GM18951 (cell line): ENCODE measurements around the gene MLC1.

Source experiments
- POLR2A ChIP-seq: IDR thresholded peaks from 4 replicates; pipeline ENCODE4 v1.6.1; 2011; ENCODE audit warnings: mild to moderate bottlenecking; ENCODE audit not compliant: insufficient read length, insufficient read depth; ENCODE audit errors: extremely low read depth
- in situ Hi-C: fragments of 300-500 bp; cut with MboI; formaldehyde crosslinking; loops from one replicate; pipeline ENCODE4 v1.12.0; 2022; ENCODE audit warnings: low sequenced_read_pairs, mixed read lengths, inconsistent platforms; ENCODE audit not compliant: unreplicated experiment

Gene MLC1

DNA sequence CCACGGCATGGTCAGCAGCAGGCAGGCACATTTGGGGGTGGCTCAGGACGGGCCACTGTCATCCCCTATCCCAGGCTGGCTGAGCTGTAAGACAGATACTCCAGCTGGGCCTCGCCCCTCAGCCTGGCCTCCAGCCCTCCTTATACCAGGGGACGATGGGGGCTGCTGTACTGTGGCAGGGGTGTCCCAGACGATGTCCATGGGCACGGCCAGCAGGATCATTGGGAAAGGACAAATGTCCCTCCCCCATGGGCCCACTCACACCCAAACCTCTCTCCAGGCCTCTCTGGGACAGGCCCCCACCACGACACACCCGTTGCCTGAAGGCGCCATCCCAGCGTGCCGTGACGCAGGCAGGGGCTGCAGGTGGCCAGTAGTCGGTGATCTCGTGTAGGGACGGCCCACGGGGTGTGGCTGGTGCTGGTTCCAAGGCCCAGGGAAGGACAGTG lies 71.1 kb downstream of the MLC1 start:
- no peak for TF ChIP-seq POLR2A
- in situ Hi-C loops = no loop called here

DNA sequence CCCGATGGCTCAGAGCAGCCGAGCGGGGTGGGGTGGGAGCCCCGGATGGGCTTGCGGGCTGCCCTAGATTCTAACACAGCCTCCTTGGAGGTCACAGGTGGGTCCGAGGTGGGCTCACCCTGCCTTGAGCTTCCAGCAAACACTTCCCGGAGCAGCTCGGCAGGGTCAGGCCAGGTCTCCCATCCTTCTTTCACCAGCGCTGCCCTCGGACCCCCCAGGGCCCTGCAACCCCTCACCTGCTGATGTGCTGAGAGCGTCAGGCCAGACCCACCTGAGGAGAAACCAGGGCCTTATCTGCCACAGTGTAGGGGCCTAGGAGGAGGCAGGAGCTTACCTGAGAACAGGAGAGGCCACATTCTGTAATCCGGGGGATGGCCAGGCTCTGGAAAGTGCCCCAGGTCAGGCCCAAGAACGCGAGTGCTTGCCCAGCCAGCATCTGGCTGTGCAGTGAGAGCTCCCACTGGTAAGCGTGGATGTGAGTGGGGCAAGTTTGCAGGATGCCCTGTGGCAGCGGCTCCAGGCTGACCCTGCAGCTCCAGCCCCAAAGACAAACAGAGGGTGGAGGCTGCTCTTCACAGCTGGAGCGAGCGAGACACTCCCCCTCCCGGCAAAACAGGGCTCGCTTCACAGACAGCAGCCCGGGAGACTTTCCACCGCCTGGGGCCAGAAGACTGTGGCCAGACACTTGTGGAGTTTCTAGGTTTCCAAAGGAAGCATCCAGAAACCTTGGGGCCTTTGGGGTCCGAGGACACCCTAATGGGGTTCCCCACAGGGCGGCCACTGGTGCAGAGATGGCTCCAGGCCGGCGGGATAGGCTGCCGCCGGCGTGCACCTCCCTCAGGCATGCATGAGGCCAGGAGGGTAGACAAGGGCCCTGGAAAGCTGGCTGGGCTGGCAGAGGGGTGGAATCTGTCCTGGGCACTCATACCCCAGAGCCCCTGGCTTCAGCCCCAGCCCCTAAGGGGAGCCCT lies 72.7 kb downstream of the MLC1 start, which contains the start of gene IL17REL:
Gene IL17REL (minus strand): TSS at position 555 of the 971 bp plus-strand sequence. CDS start 119 bp downstream, at position 436.
- no peak for TF ChIP-seq POLR2A
- in situ Hi-C loops = no loop called here

DNA sequence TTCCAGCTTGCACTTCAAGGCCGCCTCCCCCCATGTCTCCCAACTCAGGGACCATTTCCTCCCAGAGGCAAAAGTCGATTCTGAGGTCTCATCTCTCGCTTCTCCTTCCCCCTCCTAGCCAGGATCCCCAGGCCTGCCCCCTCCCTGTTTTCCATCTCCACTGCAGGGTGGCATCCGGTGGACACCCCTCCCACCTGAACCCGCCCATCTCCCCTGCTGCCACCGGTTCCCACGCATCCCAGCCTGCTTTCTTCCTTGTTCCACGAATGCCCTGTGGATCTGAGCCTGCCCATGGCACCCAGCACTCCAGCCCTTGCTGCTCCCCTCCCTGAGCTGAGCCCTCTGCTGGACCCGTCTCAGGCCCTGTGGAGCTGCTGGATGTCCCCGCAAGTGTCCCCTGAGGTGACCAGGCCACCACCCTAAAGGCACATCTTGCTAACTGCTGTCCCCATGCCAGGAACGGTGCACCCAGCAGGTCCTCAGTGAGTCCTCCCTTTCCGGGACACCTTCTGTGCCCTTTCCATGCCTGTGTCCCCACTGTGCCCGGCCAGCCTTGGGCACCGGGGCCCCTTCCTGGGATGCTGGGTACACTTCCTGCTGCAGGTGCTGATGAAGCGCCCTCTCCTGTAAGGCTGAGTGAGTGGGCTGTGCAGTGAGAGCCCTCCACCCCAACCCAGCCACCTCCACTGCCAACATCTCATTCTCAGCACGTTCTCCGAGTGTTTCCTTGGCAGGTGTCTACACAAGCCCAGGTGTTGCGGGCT lies 73.6 kb downstream of the MLC1 start:
- in situ Hi-C loops = no loop called here
- TF ChIP-seq POLR2A = no peak

DNA sequence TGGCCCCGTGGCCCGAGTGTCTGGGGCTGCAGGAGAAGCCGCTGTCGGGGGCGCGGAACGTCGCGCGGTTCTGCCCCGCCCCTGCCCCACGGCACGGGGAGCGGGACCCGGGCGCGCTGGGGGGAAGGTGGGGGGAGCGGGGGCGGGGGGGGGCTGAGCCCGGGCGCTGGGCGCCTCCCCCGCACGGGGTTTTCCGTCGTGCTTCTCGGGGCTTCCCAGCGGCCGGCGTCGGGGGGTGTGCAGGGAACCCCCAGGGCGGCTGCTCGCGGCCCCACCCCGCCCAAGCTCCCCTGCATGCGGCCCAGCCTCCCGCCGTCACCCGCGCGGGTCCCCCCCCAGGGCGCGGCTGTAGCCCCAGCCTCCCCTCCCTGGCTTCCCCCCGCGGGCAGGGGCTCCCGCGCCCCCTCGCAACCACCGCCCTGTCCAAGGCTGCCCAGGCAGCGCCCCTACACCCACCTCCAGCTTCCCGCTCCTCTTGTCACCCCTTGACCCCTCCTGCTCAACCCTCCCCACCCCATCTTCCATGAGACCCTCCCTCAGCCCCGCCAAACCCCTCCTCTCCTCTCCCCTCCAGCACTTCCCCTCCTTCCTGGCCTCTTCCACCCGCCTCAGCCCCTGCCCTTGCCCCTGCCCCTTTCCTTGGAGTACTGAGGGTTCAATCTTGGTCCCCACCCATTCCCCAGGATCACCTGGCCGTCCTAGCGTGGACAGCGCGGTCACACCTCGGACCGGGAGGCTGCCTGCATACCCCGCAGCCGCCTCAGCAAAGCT lies 74.4 kb downstream of the MLC1 start:
- in situ Hi-C loops = no loop called here
- TF ChIP-seq POLR2A = no peak

DNA sequence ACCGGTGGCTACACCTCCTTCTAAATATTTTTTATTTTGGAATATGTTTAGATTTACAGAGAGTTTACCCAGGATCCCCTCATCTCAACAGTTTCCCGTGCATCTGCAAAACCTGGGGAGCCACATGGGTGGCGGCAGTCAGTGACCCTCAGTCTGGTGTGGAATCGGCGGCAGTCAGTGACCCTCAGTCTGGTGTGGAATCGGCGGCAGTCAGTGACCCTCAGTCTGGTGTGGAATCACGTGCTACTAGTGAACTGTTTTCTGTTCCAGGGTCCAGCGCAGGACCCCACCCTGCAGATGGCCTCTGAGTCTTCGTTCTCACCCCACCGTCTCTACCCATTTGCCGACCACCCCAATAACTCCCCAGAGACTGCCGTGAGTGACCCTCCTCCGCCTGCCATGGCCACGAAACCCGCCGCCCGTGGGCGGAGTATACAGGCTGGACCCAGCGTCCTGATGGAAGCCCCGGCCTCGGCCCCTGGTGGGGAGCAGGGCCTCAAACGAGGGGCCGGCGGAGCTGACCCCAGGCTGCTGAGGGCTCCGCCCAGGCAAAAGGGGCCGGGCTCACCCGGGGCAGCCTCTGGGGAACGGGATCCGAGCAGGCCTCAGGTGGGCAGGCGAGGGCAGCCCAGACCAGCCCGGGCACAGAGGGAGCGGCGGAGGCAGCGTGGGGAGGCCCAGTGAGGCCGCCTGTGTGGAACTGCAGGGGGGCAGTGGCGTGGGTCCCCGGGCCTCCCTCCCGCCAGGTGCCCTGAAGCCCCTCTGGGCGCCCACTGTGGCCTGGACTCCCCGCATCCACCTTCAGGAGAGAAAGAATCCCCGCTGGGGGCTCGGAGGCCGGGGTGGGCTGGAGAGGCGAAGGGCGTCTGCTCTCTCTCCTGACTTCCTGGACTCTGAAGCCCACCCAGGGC lies 75.2 kb downstream of the MLC1 start:
- in situ Hi-C loops = no loop called here
- no peak for TF ChIP-seq POLR2A
